ENCODE measurements around the gene ZMYND15. TPM values are rescaled to one million over a fixed set of nuclear protein-coding genes. Genes with fewer than 3 reads are reported as not detected.

ZMYND15 gene
- total and polyA plus RNA-seq, 2 of the 13 experiments (the other 11 are each of a cell fraction or from before 2014, with no cell fraction given): 0.24 to 2.7 TPM

DNA sequence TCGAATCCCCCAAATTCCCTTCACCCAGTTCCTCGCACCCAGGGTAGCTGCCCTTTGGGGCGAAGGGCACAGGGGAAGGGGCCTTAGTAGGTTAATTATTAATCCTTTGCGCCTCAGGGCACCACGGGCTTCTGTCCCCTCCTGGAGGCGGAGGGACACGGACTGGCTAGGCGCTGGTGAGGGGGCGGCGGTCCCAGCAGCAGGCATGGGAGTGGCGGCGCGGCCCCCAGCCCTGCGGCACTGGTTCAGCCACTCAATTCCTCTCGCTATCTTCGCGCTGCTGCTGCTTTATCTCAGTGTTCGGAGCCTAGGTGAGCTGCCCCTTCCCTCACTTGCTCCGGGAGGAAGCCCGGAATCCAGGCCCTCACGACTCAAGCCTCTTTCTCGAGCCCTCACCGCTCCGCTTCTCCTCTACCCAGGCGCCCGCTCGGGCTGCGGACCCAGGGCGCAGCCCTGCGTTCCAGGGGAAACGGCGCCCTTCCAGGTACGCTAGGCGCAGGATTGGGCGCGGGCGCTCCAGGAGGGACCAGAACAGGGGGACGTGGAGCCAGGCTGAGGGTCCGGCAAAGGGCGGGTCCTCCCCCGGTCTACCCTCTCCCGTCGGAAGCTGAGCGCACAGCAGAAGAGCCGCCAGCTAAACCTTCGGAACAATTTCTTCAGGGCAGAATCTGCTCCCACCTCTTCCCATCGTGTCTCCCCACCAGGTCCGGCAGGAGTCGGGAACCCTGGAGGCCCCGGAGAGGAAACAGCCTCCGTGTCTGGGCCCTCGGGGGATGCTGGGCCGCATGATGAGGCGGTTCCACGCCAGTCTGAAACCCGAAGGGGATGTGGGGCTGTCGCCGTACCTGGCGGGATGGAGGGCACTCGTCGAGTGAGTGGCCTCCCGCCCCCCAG is 49.4 kb downstream of the ZMYND15 start, which contains the start of gene GLTPD2 (continued):
- TF ChIP-seq, protein P1, sequence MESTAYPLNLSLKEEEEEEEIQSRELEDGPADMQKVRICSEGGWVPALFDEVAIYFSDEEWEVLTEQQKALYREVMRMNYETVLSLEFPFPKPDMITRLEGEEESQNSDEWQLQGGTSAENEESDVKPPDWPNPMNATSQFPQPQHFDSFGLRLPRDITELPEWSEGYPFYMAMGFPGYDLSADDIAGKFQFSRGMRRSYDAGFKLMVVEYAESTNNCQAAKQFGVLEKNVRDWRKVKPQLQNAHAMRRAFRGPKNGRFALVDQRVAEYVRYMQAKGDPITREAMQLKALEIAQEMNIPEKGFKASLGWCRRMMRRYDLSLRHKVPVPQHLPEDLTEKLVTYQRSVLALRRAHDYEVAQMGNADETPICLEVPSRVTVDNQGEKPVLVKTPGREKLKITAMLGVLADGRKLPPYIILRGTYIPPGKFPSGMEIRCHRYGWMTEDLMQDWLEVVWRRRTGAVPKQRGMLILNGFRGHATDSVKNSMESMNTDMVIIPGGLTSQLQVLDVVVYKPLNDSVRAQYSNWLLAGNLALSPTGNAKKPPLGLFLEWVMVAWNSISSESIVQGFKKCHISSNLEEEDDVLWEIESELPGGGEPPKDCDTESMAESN (CRISPR knock-in tag; conservative IDR thresholded peaks at IDR 0.05): peak; percentile 61; the same call in 1 of the 2 replicates
- TF ChIP-seq, protein P2, sequence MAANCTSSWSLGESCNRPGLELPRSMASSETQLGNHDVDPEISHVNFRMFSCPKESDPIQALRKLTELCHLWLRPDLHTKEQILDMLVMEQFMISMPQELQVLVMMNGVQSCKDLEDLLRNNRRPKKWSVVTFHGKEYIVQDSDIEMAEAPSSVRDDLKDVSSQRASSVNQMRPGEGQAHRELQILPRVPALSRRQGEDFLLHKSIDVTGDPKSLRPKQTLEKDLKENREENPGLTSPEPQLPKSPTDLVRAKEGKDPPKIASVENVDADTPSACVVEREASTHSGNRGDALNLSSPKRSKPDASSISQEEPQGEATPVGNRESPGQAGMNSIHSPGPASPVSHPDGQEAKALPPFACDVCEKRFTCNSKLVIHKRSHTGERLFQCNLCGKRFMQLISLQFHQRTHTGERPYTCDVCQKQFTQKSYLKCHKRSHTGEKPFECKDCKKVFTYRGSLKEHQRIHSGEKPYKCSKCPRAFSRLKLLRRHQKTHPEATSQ (CRISPR knock-in tag; IDR thresholded peaks at IDR 0.05; ENCODE audit: borderline replicate concordance): no peak
- TF ChIP-seq ZSCAN25 (CRISPR knock-in tag; IDR thresholded peaks at IDR 0.05) (peak; percentile 72), HOXA9 (CRISPR knock-in tag; IDR thresholded peaks at IDR 0.05; ENCODE audit: borderline replicate concordance) (0 out of 2 replicates have a peak, but pooled peaks have one; percentile 1), ZKSCAN1 (IDR thresholded peaks at IDR 0.05; ENCODE audit: low read length) (no peak), CENPX (CRISPR knock-in tag; IDR thresholded peaks at IDR 0.05) (no peak), ZNF121 (CRISPR knock-in tag; IDR thresholded peaks at IDR 0.05) (no peak), HMGA1 (CRISPR knock-in tag; conservative IDR thresholded peaks at IDR 0.05) (no peak), GLI4 (CRISPR knock-in tag; IDR thresholded peaks at IDR 0.05; ENCODE audit: borderline replicate concordance) (no peak), SRSF9 (IDR thresholded peaks at IDR 0.05; ENCODE audit: borderline replicate concordance, insufficient read depth, low read depth, low read length, poor library complexity, severe bottlenecking) (no peak), YY1 (IDR thresholded peaks at IDR 0.05; ENCODE audit: insufficient read depth, insufficient replicate concordance, low read depth, low read length) (peak; percentile 68), TCF12 (IDR thresholded peaks at IDR 0.05) (no peak), TCF12 (CRISPR knock-in tag; IDR thresholded peaks at IDR 0.05) (no peak; the same call in 1 of the 2 replicates)
- TF ChIP-seq, protein P3, sequence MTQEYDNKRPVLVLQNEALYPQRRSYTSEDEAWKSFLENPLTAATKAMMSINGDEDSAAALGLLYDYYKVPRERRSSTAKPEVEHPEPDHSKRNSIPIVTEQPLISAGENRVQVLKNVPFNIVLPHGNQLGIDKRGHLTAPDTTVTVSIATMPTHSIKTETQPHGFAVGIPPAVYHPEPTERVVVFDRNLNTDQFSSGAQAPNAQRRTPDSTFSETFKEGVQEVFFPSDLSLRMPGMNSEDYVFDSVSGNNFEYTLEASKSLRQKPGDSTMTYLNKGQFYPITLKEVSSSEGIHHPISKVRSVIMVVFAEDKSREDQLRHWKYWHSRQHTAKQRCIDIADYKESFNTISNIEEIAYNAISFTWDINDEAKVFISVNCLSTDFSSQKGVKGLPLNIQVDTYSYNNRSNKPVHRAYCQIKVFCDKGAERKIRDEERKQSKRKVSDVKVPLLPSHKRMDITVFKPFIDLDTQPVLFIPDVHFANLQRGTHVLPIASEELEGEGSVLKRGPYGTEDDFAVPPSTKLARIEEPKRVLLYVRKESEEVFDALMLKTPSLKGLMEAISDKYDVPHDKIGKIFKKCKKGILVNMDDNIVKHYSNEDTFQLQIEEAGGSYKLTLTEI (CRISPR knock-in tag; conservative IDR thresholded peaks at IDR 0.05): no peak
- TF ChIP-seq, protein P4, sequence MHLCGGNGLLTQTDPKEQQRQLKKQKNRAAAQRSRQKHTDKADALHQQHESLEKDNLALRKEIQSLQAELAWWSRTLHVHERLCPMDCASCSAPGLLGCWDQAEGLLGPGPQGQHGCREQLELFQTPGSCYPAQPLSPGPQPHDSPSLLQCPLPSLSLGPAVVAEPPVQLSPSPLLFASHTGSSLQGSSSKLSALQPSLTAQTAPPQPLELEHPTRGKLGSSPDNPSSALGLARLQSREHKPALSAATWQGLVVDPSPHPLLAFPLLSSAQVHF (CRISPR knock-in tag; IDR thresholded peaks at IDR 0.05): no peak
- TF ChIP-seq, protein P5, sequence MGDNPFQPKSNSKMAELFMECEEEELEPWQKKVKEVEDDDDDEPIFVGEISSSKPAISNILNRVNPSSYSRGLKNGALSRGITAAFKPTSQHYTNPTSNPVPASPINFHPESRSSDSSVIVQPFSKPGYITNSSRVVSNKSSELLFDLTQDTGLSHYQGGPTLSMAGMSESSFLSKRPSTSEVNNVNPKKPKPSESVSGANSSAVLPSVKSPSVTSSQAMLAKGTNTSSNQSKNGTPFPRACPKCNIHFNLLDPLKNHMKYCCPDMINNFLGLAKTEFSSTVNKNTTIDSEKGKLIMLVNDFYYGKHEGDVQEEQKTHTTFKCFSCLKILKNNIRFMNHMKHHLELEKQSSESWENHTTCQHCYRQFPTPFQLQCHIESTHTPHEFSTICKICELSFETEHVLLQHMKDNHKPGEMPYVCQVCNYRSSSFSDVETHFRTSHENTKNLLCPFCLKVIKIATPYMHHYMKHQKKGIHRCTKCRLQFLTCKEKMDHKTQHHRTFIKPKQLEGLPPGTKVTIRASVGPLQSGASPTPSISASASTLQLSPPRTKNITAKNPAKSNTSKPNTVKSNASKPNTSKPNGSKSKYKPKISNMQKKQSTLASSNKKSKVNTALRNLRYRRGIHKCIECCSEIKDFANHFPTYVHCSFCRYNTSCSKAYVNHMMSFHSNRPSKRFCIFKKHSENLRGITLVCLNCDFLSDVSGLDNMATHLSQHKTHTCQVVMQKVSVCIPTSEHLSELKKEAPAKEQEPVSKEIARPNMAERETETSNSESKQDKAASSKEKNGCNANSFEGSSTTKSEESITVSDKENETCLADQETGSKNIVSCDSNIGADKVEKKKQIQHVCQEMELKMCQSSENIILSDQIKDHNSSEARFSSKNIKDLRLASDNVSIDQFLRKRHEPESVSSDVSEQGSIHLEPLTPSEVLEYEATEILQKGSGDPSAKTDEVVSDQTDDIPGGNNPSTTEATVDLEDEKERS (CRISPR knock-in tag; IDR thresholded peaks at IDR 0.05): no peak
- TF ChIP-seq, protein P6, sequence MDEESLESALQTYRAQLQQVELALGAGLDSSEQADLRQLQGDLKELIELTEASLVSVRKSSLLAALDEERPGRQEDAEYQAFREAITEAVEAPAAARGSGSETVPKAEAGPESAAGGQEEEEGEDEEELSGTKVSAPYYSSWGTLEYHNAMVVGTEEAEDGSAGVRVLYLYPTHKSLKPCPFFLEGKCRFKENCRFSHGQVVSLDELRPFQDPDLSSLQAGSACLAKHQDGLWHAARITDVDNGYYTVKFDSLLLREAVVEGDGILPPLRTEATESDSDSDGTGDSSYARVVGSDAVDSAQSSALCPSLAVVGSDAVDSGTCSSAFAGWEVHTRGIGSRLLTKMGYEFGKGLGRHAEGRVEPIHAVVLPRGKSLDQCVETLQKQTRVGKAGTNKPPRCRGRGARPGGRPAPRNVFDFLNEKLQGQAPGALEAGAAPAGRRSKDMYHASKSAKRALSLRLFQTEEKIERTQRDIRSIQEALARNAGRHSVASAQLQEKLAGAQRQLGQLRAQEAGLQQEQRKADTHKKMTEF (CRISPR knock-in tag; IDR thresholded peaks at IDR 0.05): no peak
